ENCODE data around the gene PCGF2.
A peak's percentile ranks its signal among the peaks of the same experiment; 100 is the strongest.

Gene PCGF2

GRCh38 chr17:38768417-38768816 lies 20.3 kb upstream of the PCGF2 start:
- TF ChIP-seq, protein P1, sequence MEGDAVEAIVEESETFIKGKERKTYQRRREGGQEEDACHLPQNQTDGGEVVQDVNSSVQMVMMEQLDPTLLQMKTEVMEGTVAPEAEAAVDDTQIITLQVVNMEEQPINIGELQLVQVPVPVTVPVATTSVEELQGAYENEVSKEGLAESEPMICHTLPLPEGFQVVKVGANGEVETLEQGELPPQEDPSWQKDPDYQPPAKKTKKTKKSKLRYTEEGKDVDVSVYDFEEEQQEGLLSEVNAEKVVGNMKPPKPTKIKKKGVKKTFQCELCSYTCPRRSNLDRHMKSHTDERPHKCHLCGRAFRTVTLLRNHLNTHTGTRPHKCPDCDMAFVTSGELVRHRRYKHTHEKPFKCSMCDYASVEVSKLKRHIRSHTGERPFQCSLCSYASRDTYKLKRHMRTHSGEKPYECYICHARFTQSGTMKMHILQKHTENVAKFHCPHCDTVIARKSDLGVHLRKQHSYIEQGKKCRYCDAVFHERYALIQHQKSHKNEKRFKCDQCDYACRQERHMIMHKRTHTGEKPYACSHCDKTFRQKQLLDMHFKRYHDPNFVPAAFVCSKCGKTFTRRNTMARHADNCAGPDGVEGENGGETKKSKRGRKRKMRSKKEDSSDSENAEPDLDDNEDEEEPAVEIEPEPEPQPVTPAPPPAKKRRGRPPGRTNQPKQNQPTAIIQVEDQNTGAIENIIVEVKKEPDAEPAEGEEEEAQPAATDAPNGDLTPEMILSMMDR (IDR thresholded peaks at IDR 0.05; ENCODE audit: borderline replicate concordance, control extremely low read depth, extremely low read depth, insufficient read depth, missing control alignments) = no peak
- no peak for DNase-seq (ENCODE audit: low spot score)
- in situ Hi-C loops (cut with MboI; ENCODE audit: low sequenced_read_pairs, unreplicated experiment) = no loop called here

- TF ChIP-seq, protein P1 (IDR thresholded peaks at IDR 0.05; ENCODE audit: borderline replicate concordance, control extremely low read depth, extremely low read depth, insufficient read depth, missing control alignments) = no peak
- DNase-seq (ENCODE audit: low spot score) = no peak
- in situ Hi-C loops (cut with MboI; ENCODE audit: low sequenced_read_pairs, unreplicated experiment) = no loop called here
These were observed 18.2 kb upstream of the PCGF2 start for GRCh38 chr17:38766341-38766740.

- in situ Hi-C loops (cut with MboI; ENCODE audit: low sequenced_read_pairs, unreplicated experiment) = no loop called here
- DNase-seq (ENCODE audit: low spot score) = no peak
- TF ChIP-seq, protein P1 (IDR thresholded peaks at IDR 0.05; ENCODE audit: borderline replicate concordance, control extremely low read depth, extremely low read depth, insufficient read depth, missing control alignments) = no peak
These were observed 14.1 kb upstream of the PCGF2 start for GRCh38 chr17:38762231-38762630.

- TF ChIP-seq, protein P1 (IDR thresholded peaks at IDR 0.05; ENCODE audit: borderline replicate concordance, control extremely low read depth, extremely low read depth, insufficient read depth, missing control alignments) = peak; percentile 46
- in situ Hi-C loops (cut with MboI; ENCODE audit: low sequenced_read_pairs, unreplicated experiment) = no loop called here
- DNase-seq (ENCODE audit: low spot score) = no peak
These were observed 13.5 kb upstream of the PCGF2 start for GRCh38 chr17:38761612-38762011.

DNA sequence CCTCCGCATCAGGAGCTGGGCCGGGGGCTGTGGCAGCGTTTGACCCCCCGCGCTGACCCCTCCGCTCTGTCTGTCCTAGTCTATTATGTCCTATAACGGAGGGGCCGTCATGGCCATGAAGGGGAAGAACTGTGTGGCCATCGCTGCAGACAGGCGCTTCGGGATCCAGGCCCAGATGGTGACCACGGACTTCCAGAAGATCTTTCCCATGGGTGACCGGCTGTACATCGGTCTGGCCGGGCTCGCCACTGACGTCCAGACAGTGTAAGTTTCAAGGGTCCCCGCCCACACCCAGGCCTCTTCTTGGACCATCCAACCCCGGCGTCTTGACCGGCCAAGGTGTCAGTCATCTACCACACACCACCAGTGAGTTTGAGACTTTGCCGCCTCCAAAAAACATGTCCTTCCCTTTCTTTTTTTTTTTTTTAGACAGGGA lies 5.0 kb upstream of the PCGF2 start:
- no peak for DNase-seq (ENCODE audit: low spot score)
- TF ChIP-seq, protein P1 (IDR thresholded peaks at IDR 0.05; ENCODE audit: borderline replicate concordance, control extremely low read depth, extremely low read depth, insufficient read depth, missing control alignments) = no peak
- in situ Hi-C loops (cut with MboI; ENCODE audit: low sequenced_read_pairs, unreplicated experiment) = no loop called here

GRCh38 chr17:38752308-38753070 lies 4.4 kb upstream of the PCGF2 start, which contains the start of gene PSMB3:
Gene PSMB3 (plus strand): TSS chr17:38752741. CDS start chr17:38752827, 86 bp downstream.
- in situ Hi-C loops (cut with MboI; ENCODE audit: low sequenced_read_pairs, unreplicated experiment) = no loop called here
- peak; percentile 97 for DNase-seq (ENCODE audit: low spot score)
- TF ChIP-seq, protein P1 (IDR thresholded peaks at IDR 0.05; ENCODE audit: borderline replicate concordance, control extremely low read depth, extremely low read depth, insufficient read depth, missing control alignments) = no peak

Measured in GM13976 (cell line).